Activated CD4-positive, alpha-beta T cell treated with anti-CD3 and anti-CD28 coated beads, Interleukin-2, amount 10 ng/mL, durations not matched to agents 7 days and 5 days (primary cell): ENCODE results near the gene TBC1D8. TPM values are rescaled to one million over a fixed set of nuclear protein-coding genes. Genes with fewer than 3 reads are reported as not detected.

ENCODE experiments used
- CTCF ChIA-PET: fragments of 350-600 bp; sonication (Branson Sonifier 250); formaldehyde crosslinking; loops from one replicate; lab custom pipeline; 2021; ENCODE audit warnings: antibody characterized with exemption; lab: Charles Lee
- POLR2A ChIA-PET: fragments of 350-600 bp; sonication (Branson Sonifier 250); formaldehyde crosslinking; loops from one replicate; lab custom pipeline; 2021; ENCODE audit warnings: antibody characterized with exemption; lab: Charles Lee
- DNase-seq: peaks from one replicate; pipeline ENCODE4 v3.0.0-alpha.2; 2020
- H3K27ac Mint-ChIP-seq: one replicate; pipeline ENCODE4 v1.8.0; 2021; ENCODE audit warnings: mild to moderate bottlenecking, moderate library complexity, mixed read lengths
- H3K27me3 Mint-ChIP-seq: one replicate; pipeline ENCODE4 v1.8.0; 2021; ENCODE audit warnings: mixed read lengths
- H3K36me3 Mint-ChIP-seq: one replicate; pipeline ENCODE4 v1.8.0; 2021; ENCODE audit warnings: low read depth, mixed read lengths
- H3K4me1 Mint-ChIP-seq: one replicate; pipeline ENCODE4 v1.8.0; 2021; ENCODE audit warnings: mixed read lengths
- H3K4me3 Mint-ChIP-seq: one replicate; pipeline ENCODE4 v1.8.0; 2021; ENCODE audit warnings: mild to moderate bottlenecking, moderate library complexity, mixed read lengths
- H3K9me3 Mint-ChIP-seq: one replicate; pipeline ENCODE4 v1.8.0; 2021; ENCODE audit warnings: mixed read lengths
- total RNA-seq, 2 experiments: library from RNA; stranded (reverse); gene quantifications; one replicate each; pipeline ENCODE4 v1.2.3, GENCODE V29; 2021

Gene TBC1D8
- total RNA-seq, 2 experiments from 2014 or later: 0.50 to 0.65 TPM

DNA sequence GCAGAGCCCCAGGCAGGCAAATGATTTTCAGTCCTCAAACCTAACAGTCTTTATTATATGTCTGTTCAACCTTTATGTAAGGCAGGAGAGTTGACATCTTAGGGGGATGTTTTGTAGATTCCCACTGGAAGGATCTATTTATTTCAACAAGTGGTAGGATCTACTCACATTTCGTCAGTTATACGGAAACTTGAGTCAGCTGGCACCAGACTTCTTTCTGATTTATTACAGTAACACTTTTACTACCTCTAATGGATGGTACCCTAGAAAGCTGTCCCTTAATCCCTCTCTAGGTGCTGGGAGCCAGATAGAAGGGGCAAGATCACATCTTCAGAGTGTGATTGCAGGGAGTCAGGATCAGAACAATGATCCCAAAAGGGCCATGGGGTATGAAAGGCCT lies 151.2 kb downstream of the TBC1D8 start:
- ChIA-PET POLR2A (no interaction called here), CTCF (no interaction called here)
- H3K4me1 Mint-ChIP-seq: peaks cover 31% of the 10 kb centered on the region
- H3K27me3 Mint-ChIP-seq: no peaks in the 10 kb centered on the region
- DNase-seq: no peak
- no peaks in the 10 kb centered on the region for H3K9me3 Mint-ChIP-seq
- H3K36me3 Mint-ChIP-seq: peaks cover 33% of the 10 kb centered on the region
- H3K4me3 Mint-ChIP-seq: no peak overlapping the region
- no peak overlapping the region for H3K27ac Mint-ChIP-seq

DNA sequence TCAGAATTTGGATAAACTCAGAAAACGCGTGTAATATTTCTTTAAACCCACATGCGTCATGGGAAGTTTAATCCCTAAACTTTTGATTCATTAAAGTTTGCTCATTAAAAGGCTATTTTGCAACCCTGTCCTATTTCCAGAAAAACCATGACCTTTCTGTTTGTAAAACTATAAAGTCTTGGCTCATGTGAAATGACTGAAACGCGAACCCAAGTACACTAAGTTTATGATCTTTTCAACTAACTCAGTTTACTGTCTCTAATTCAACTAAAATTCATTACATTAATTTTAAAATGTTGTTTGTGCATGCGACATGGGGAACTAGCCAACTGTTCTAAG lies 153.0 kb downstream of the TBC1D8 start:
- Mint-ChIP-seq H3K9me3 (no peaks in the 10 kb centered on the region), H3K27me3 (no peaks in the 10 kb centered on the region), H3K36me3 (peaks cover 15% of the 10 kb centered on the region), H3K4me1 (peaks cover 13% of the 10 kb centered on the region), H3K27ac (no peak overlapping the region), H3K4me3 (no peak overlapping the region)
- ChIA-PET CTCF (no interaction called here), POLR2A (interaction anchor here (0.8 kb wide), 1 partner anchor 185 kb away, joined by 3 read pairs; no protein-coding TSS in a partner anchor)
- DNase-seq: no peak

DNA sequence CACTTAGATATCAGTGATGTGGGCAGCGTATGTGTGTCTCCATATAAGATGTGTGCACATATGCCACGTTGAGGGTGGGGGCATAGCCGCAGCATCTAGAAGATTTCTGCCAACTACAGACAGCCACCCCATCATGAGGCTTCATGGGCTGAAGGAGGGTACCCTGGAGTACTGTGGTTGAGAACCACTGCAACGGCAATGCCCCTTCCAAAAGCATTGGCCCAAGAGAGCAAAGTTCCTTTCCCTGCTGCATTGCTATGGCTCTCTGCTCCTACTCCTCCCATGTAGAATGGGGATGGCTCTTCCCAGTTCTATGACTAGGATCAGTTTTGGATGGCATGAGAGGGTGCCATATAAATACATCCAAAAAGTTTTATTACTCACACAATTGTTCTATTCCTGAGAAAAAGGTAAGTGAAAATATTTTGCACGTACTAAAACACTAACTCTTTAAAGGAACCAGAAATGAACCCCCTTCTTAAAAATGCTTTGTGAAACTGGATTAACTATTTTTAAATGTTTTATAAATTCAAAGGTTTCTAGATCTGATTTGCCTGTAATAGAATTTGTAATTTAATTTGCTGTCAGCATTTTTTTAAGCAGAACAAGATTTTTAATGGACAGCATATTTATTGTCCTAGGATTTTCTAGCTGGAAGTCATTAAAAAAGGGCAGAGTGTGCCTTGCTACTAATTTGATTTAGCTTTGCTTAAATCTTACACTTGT lies 153.5 kb downstream of the TBC1D8 start:
- Mint-ChIP-seq H3K27me3 (no peaks in the 10 kb centered on the region), H3K4me1 (peaks cover 10% of the 10 kb centered on the region), H3K27ac (no peak overlapping the region), H3K36me3 (peaks cover 10% of the 10 kb centered on the region), H3K9me3 (no peaks in the 10 kb centered on the region), H3K4me3 (no peak overlapping the region)
- ChIA-PET CTCF (no interaction called here), POLR2A (no interaction called here)
- DNase-seq: no peak

- H3K4me3 Mint-ChIP-seq: no peak overlapping the region
- no peaks in the 10 kb centered on the region for H3K27me3 Mint-ChIP-seq
- H3K27ac Mint-ChIP-seq: no peak overlapping the region
- H3K9me3 Mint-ChIP-seq: no peaks in the 10 kb centered on the region
- CTCF ChIA-PET: no interaction called here
- H3K36me3 Mint-ChIP-seq: no peaks in the 10 kb centered on the region
- DNase-seq: no peak
- POLR2A ChIA-PET: no interaction called here
- H3K4me1 Mint-ChIP-seq: peaks cover 2% of the 10 kb centered on the region
Observed at GRCh38 chr2:100995309-100996075, 155.7 kb downstream of the TBC1D8 start.

- H3K9me3 Mint-ChIP-seq: no peaks in the 10 kb centered on the region
Observed at GRCh38 chr2:100993294-100993693, 157.9 kb downstream of the TBC1D8 start.

GRCh38 chr2:100992262-100992661 lies 158.9 kb downstream of the TBC1D8 start:
- no peaks in the 10 kb centered on the region for H3K36me3 Mint-ChIP-seq
- no peak overlapping the region for H3K4me3 Mint-ChIP-seq
- POLR2A ChIA-PET: no interaction called here
- H3K27me3 Mint-ChIP-seq: no peaks in the 10 kb centered on the region
- H3K27ac Mint-ChIP-seq: no peak overlapping the region
- no peaks in the 10 kb centered on the region for H3K9me3 Mint-ChIP-seq
- no peak for DNase-seq
- CTCF ChIA-PET: no interaction called here
- H3K4me1 Mint-ChIP-seq: peaks cover 2% of the 10 kb centered on the region

More at GRCh38 chr2:100993294-100993693, 157.9 kb downstream of the TBC1D8 start:
- ChIA-PET POLR2A (no interaction called here), CTCF (no interaction called here)
- DNase-seq: no peak
- H3K4me3 Mint-ChIP-seq: no peak overlapping the region
- peaks cover 2% of the 10 kb centered on the region for H3K4me1 Mint-ChIP-seq
- no peaks in the 10 kb centered on the region for H3K36me3 Mint-ChIP-seq
- H3K27ac Mint-ChIP-seq: no peak overlapping the region
- no peaks in the 10 kb centered on the region for H3K27me3 Mint-ChIP-seq

DNA sequence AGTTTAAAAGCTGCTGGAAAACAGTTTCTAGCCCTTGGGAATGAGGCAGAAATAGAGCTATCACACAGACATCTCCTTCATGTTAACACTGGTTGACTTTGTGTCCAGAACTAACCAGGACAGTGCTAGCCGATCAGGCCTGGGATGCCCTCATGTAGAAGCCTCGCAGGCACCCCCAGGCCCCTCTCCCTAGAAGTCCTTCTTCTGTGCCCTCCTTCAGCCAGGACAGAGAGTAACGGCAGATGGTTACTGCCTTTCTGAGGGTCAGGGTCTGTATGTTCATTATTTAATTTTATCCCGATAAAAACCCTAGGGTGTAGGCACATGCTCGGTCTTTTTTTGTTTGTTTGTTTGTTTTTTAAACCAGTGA lies 159.8 kb downstream of the TBC1D8 start:
- Mint-ChIP-seq H3K4me3 (no peak overlapping the region), H3K27me3 (no peaks in the 10 kb centered on the region), H3K36me3 (no peaks in the 10 kb centered on the region), H3K27ac (no peak overlapping the region), H3K4me1 (peaks cover 2% of the 10 kb centered on the region), H3K9me3 (no peaks in the 10 kb centered on the region)
- no peak for DNase-seq
- CTCF ChIA-PET: interaction anchor here (0.6 to 0.9 kb wide), 2 partner anchors 21 to 343 kb away, joined by 3 to 5 read pairs; no protein-coding TSS in a partner anchor
- POLR2A ChIA-PET: no interaction called here

GRCh38 chr2:100990650-100991403 lies 160.4 kb downstream of the TBC1D8 start:
- H3K27me3 Mint-ChIP-seq: no peaks in the 10 kb centered on the region
- ChIA-PET POLR2A (no interaction called here), CTCF (interaction anchor here (0.6 to 0.9 kb wide), 2 partner anchors 22 to 343 kb away, joined by 3 to 5 read pairs; no protein-coding TSS in a partner anchor)
- peaks cover 2% of the 10 kb centered on the region for H3K4me1 Mint-ChIP-seq
- H3K4me3 Mint-ChIP-seq: no peak overlapping the region
- no peak overlapping the region for H3K27ac Mint-ChIP-seq
- no peak for DNase-seq
- H3K9me3 Mint-ChIP-seq: no peaks in the 10 kb centered on the region
- H3K36me3 Mint-ChIP-seq: no peaks in the 10 kb centered on the region

DNA sequence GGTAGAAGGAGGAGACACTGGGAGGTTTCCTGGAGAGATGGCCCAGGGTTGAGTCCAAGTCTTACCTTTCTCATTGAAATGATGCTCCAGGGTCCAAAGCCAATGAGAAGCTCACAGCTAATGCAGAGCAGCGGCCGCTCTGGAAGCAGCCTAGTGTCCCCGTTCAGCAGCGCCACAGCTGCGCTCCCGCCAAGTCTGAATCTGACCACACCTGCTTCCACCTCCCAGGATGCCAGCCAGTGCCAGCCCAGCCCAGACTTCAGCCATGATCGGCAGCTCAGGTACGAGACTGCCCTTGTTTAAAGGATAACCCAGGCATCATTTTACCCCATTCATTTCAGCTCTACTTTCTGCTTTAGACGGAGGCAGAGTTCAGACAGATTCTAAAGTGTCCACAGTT lies 161.0 kb downstream of the TBC1D8 start:
- ChIA-PET CTCF (no interaction called here), POLR2A (no interaction called here)
- H3K36me3 Mint-ChIP-seq: no peaks in the 10 kb centered on the region
- DNase-seq: no peak
- no peaks in the 10 kb centered on the region for H3K9me3 Mint-ChIP-seq
- no peaks in the 10 kb centered on the region for H3K27me3 Mint-ChIP-seq
- H3K27ac Mint-ChIP-seq: no peak overlapping the region
- H3K4me1 Mint-ChIP-seq: peaks cover 2% of the 10 kb centered on the region
- H3K4me3 Mint-ChIP-seq: no peak overlapping the region

DNA sequence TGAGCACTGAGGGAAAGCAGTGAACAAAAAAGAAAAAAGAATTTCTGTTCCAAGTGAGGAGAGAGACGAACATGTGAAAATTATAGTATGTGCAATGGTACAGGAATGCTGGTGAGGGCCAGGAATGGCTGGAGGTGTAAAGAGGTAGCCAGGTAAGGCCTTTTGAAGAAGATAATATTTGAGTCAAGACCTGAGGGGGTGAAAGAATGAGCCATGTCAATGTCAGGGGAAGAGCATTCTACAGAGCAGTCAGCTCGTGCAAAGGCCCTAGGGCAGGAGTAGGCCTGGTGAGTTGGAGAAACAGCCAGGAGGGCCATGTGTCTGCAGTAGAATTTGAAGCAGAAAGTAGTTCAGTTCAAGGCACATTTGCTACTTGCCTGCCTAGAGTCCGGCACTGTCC lies 161.5 kb downstream of the TBC1D8 start:
- POLR2A ChIA-PET: no interaction called here
- Mint-ChIP-seq H3K36me3 (no peaks in the 10 kb centered on the region), H3K9me3 (no peaks in the 10 kb centered on the region), H3K27me3 (no peaks in the 10 kb centered on the region), H3K4me3 (no peak overlapping the region), H3K4me1 (peaks cover 2% of the 10 kb centered on the region), H3K27ac (no peak overlapping the region)
- CTCF ChIA-PET: interaction anchor here (2.8 kb wide), 1 partner anchor 13 kb away, joined by 6 read pairs; the partner anchor contains the start of gene RPL31
- no peak for DNase-seq

DNA sequence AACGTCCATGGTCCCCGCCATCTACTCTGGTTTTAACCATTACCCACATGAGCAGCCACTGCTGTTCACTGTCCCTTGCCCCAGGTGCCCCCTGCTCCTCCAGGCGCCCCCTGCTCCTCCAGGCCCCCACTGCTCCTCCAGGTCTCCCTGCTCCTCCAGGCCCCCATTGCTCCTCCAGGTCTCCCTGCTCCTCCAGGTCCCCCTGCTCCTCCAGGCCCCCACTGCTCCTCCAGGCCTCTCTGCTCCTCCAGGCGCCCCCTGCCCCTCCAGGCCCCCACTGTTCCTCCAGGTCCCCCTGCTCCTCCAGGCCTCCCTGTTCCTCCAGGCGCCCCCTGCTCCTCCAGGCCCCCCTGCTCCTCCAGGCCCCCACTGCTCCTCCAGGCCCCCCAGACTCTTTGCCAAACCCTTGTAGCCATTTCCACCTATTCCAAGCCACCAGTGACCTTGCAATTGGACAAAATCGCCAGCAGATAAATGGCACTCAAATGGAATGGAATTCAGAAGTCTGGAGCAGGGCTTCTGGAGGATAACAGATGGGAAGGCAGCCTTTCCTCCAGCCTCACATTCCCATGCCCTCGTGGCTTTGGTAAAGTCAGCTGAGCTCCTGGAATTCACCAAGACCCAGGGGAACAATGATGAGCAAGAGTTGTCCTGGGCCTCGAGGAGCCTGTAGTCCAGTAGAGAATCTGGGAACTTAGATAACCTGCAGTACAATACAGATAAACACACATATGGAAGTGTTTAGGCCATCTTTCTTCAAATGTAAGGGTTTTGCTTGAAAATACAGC lies 162.4 kb downstream of the TBC1D8 start:
- H3K36me3 Mint-ChIP-seq: no peaks in the 10 kb centered on the region
- no peaks in the 10 kb centered on the region for H3K27me3 Mint-ChIP-seq
- ChIA-PET POLR2A (no interaction called here), CTCF (interaction anchor here (1.7 to 2.8 kb wide), 2 partner anchors 14 to 379 kb away, joined by 6 read pairs; partner anchors contain the start of gene RPL31)
- no peak overlapping the region for H3K27ac Mint-ChIP-seq
- no peak for DNase-seq
- H3K4me3 Mint-ChIP-seq: no peak overlapping the region
- H3K4me1 Mint-ChIP-seq: peaks cover 2% of the 10 kb centered on the region
- H3K9me3 Mint-ChIP-seq: no peaks in the 10 kb centered on the region

DNA sequence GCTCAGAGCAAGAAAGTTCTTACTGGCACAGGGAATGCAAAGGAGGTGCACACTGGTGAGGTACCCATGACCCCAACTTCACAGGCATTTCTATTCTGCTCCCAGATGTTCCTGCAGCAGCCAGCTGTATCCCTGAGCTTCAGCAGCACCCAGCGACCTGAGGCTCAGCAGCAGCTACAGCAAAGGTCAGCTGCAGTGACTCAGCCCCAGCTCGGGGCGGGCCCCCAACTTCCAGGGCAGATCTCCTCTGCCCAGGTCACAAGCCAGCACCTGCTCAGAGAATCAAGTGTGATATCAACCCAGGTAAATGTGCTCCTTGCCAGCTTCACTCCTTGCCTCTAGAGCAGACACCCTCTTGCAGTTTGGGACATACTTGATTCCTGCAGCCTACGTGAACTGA lies 163.2 kb downstream of the TBC1D8 start:
- ChIA-PET CTCF (interaction anchor here (0.9 to 2.8 kb wide), 3 partner anchors 15 to 378 kb away, joined by 3 to 6 read pairs (median 6); partner anchors contain the start of gene RPL31), POLR2A (interaction anchor here (0.6 kb wide), 1 partner anchor 210 kb away, joined by 5 read pairs; no protein-coding TSS in a partner anchor)
- Mint-ChIP-seq H3K27me3 (no peaks in the 10 kb centered on the region), H3K36me3 (no peaks in the 10 kb centered on the region), H3K4me1 (peaks cover 2% of the 10 kb centered on the region), H3K4me3 (no peak overlapping the region), H3K9me3 (no peaks in the 10 kb centered on the region), H3K27ac (no peak overlapping the region)
- DNase-seq: no peak
